Measurements from ENCODE around the gene L1CAM. TPM values are rescaled to one million over a fixed set of nuclear protein-coding genes. Genes with fewer than 3 reads are reported as not detected.

The L1CAM gene
- total and polyA plus RNA-seq, 9 of the 15 experiments (the other 6 are each of a cell fraction or from before 2014, with no cell fraction given), result 0.09 to 0.86 (median 0.26) TPM; not detected in 3

GRCh38 chrX:153818571-153819383 is 67.2 kb downstream of the L1CAM start:
- Histone ChIP-seq H3K4me2 (ENCODE audit: insufficient read depth, low read length) (peak overlapping the region; percentile 73), H3K27ac (ENCODE audit: extremely low read depth, low read depth, low read length) (no peak overlapping the region), H2AFZ (ENCODE audit: low read depth, low read length) (peak overlapping the region; percentile 90), H3K27me3 (ENCODE audit: control insufficient read depth in 2 of 2, insufficient read depth in 2 of 2, low read length in 2 of 2) (peaks cover 3 to 11% of the 10 kb centered on the region in 2 experiments; a peak in 3 of 5 replicates), H3K4me1 (replicated peaks in 1 of 2; ENCODE audit: control insufficient read depth in 2 of 2, insufficient read depth in 2 of 2, low read length in 2 of 2) (peaks cover 5 to 18% of the 10 kb centered on the region in 2 experiments; a peak in 4 of 5 replicates), H3K9me3 (replicated peaks; ENCODE audit: control insufficient read depth, insufficient read depth, low read depth, low read length) (no peaks in the 10 kb centered on the region), H3K4me3 (peak overlapping the region; percentile 40), H4K20me1 (replicated peaks; ENCODE audit: control insufficient read depth, insufficient read depth, low read length) (no peaks in the 10 kb centered on the region; the same call in 1 of the 2 replicates), H3K79me2 (ENCODE audit: control insufficient read depth, insufficient read depth, low read length) (no peaks in the 10 kb centered on the region), H3K9me1 (ENCODE audit: control insufficient read depth, insufficient read depth, low read length) (no peaks in the 10 kb centered on the region), H3K9ac (ENCODE audit: insufficient read depth in 1 of 2, low read depth in 2 of 2, low read length in 2 of 2) (peak overlapping the region; percentile 41 to 90), H3K36me3 (ENCODE audit: control insufficient read depth, insufficient read depth, low read length) (no peaks in the 10 kb centered on the region)
- FAIRE-seq (no peak), DNase-seq (ENCODE audit: extremely low read depth in 1 of 4, low spot score in 3 of 4) (peak; percentile 71 to 91 (median 88)), ATAC-seq (peak; percentile 95)
- 13% methylated on average over 16 of the region's 67 CpGs for WGBS (ENCODE audit: insufficient coverage, low coverage, missing lambda C conversion rate)
- ChIA-PET POLR2A (interaction anchor here (0.6 kb wide), 2 partner anchors 13 to 139 kb away, joined by 3 read pairs; no protein-coding TSS in a partner anchor), CTCF (ENCODE audit: low intra/inter-chr PET ratio) (no interaction called here)
- BruUV-seq (replicated peaks), result no TSS peak
- in situ Hi-C loops (cut with MboI) (loop anchor here (5.0 kb wide), 1 partner anchor 321 kb away; no protein-coding TSS in a partner anchor), intact Hi-C loops (cut with micrococcal nuclease) (no loop called here)
- peak; percentile 69 for TF ChIP-seq RBFOX2 (IDR thresholded peaks at IDR 0.05; ENCODE audit: low read depth, low read length)
- TF ChIP-seq HMGN3 (IDR thresholded peaks at IDR 0.05; ENCODE audit: borderline replicate concordance, extremely low read depth, insufficient read length, low read depth, low read length), result peak; percentile 28
- TF ChIP-seq SMAD4 (CRISPR knock-in tag; conservative IDR thresholded peaks at IDR 0.05), result 0 out of 2 replicates have a peak, but pooled peaks have one; percentile 41
- TF ChIP-seq ZFX (CRISPR knock-in tag; IDR thresholded peaks at IDR 0.05), result peak; percentile 60
- peak in 2 of 3 experiments; percentile 47 to 50 for TF ChIP-seq YY1 (IDR thresholded peaks at IDR 0.05; ENCODE audit: borderline replicate concordance in 1 of 3, control insufficient read depth in 1 of 3, extremely low read depth in 1 of 3, insufficient read depth in 3 of 3, insufficient read length in 1 of 3, insufficient replicate concordance in 2 of 3, low read depth in 1 of 3, low read length in 2 of 3)
- TF ChIP-seq MAZ (CRISPR knock-in tag; conservative IDR thresholded peaks at IDR 0.05 in 1 of 2, IDR thresholded peaks at IDR 0.05 in 1 of 2), result peak in 1 of 2 experiments; percentile 57; a peak in 1 of 4 replicates
- TF ChIP-seq TAF15 (IDR thresholded peaks at IDR 0.05; ENCODE audit: low read depth, low read length), result no peak
- peak; percentile 50; the same call in 1 of the 2 replicates for TF ChIP-seq PHF8 (IDR thresholded peaks at IDR 0.05; ENCODE audit: borderline replicate concordance, low read length)
- TF ChIP-seq KAT7 (CRISPR knock-in tag; IDR thresholded peaks at IDR 0.05; ENCODE audit: borderline replicate concordance), result 0 out of 2 replicates have a peak, but pooled peaks have one; percentile 30
- 0 out of 2 replicates have a peak, but pooled peaks have one; percentile 21 for TF ChIP-seq MTA3 (IDR thresholded peaks at IDR 0.05; ENCODE audit: borderline replicate concordance)
- no peak for TF ChIP-seq ATF1 (CRISPR knock-in tag; IDR thresholded peaks at IDR 0.05)
- no peak for TF ChIP-seq ATF1 (tag; IDR thresholded peaks at IDR 0.05)
- TF ChIP-seq CC2D1A (IDR thresholded peaks at IDR 0.05), result no peak
- 0 out of 2 replicates have a peak, but pooled peaks have one; percentile 15 for TF ChIP-seq MAX (CRISPR knock-in tag; IDR thresholded peaks at IDR 0.05)
- peak; percentile 61 for TF ChIP-seq CTBP1 (IDR thresholded peaks at IDR 0.05; ENCODE audit: borderline replicate concordance)
- peak; percentile 60 for TF ChIP-seq CXXC5 (CRISPR knock-in tag; IDR thresholded peaks at IDR 0.05)
- TF ChIP-seq ILF3 (IDR thresholded peaks at IDR 0.05; ENCODE audit: borderline replicate concordance), result no peak
- TF ChIP-seq GABPB1 (CRISPR knock-in tag; IDR thresholded peaks at IDR 0.05), result 0 out of 2 replicates have a peak, but pooled peaks have one; percentile 36
- TF ChIP-seq HNRNPL (IDR thresholded peaks at IDR 0.05; ENCODE audit: low read depth, low read length), result peak; percentile 27; the same call in 1 of the 2 replicates
- TF ChIP-seq L3MBTL2 (IDR thresholded peaks at IDR 0.05), result peak; percentile 77
- TF ChIP-seq RB1 (IDR thresholded peaks at IDR 0.05; ENCODE audit: low read depth), result peak; percentile 43; the same call in 1 of the 2 replicates
- peak; percentile 36 for TF ChIP-seq TBP (optimal IDR thresholded peaks at IDR 0.05; ENCODE audit: low read depth, low read length)
- 0 out of 2 replicates have a peak, but pooled peaks have one; percentile 39 for TF ChIP-seq POLR2A (conservative IDR thresholded peaks at IDR 0.05)

Data from K562 (cell line).